AG04449 (cell line): ENCODE results near the gene HAUS7.

Experiments
- CTCF ChIA-PET: fragments of 350-600 bp; formaldehyde crosslinking; extraction: SDS; loops from one replicate; lab custom pipeline; 2021; ENCODE audit warnings: antibody characterized with exemption; lab: Yijun Ruan, JAX
- POLR2A ChIA-PET: fragments of 400-600, 350-600 bp; formaldehyde crosslinking; extraction: SDS; loops from one replicate; lab custom pipeline; 2020; ENCODE audit warnings: antibody characterized with exemption, inconsistent platforms; lab: Yijun Ruan, JAX
- DNase-seq: peaks from one replicate; pipeline ENCODE4 v3.0.0-alpha.2; 2010; ENCODE audit warnings: low read depth, low spot score
- H3K4me3 ChIP-seq: 2 replicates; pipeline ENCODE4 v1.5.1; 2011; ENCODE audit warnings: low read depth, mild to moderate bottlenecking, control low read depth, low read length
- CTCF ChIP-seq: IDR thresholded peaks from one replicate; pipeline ENCODE4 v1.5.1; 2011; ENCODE audit warnings: mild to moderate bottlenecking, moderate library complexity, low read length, control low read depth, inconsistent platforms; ENCODE audit not compliant: insufficient read depth; ENCODE audit errors: missing control alignments

HAUS7 gene

GRCh38 chrX:153509592-153509991 is 39.2 kb upstream of the HAUS7 start:
- TF ChIP-seq CTCF, result no peak
- ChIA-PET POLR2A (interaction anchor here (0.7 to 3.8 kb wide), 2 partner anchors 8 to 39 kb away, joined by 3 to 20 read pairs; partner anchors contain the start of genes ATP2B3 and HAUS7), CTCF (interaction anchor here (1.3 to 7.7 kb wide), 3 partner anchors 13 to 49 kb away, joined by 3 to 166 read pairs (median 71); partner anchors contain the start of gene HAUS7)
- DNase-seq, result no peak
- H3K4me3 ChIP-seq, result no peak overlapping the region

- DNase-seq, result no peak
- CTCF ChIA-PET, result interaction anchor here (0.8 to 7.7 kb wide), 18 partner anchors 9 to 566 kb away, joined by 3 to 166 read pairs (median 4); partner anchors contain the start of genes BGN and HAUS7
These were observed 37.3 kb upstream of the HAUS7 start for GRCh38 chrX:153507484-153508178.

GRCh38 chrX:153505361-153505760 is 35.0 kb upstream of the HAUS7 start:
- no peak for TF ChIP-seq CTCF
- H3K4me3 ChIP-seq, result no peak overlapping the region
- ChIA-PET CTCF (interaction anchor here (0.5 to 7.7 kb wide), 5 partner anchors 9 to 473 kb away, joined by 3 to 166 read pairs (median 53); partner anchors contain the start of genes BGN and HAUS7), POLR2A (interaction anchor here (1.0 kb wide), 1 partner anchor 9 kb away, joined by 4 read pairs; no protein-coding TSS in a partner anchor)
- DNase-seq, result no peak

More at GRCh38 chrX:153507484-153508178, 37.3 kb upstream of the HAUS7 start:
- peak; percentile 81 for TF ChIP-seq CTCF
- POLR2A ChIA-PET, result interaction anchor here (0.5 to 1.5 kb wide), 2 partner anchors 36 to 64 kb away, joined by 3 to 4 read pairs; no protein-coding TSS in a partner anchor
- H3K4me3 ChIP-seq, result no peak overlapping the region

GRCh38 chrX:153504445-153505016 is 34.2 kb upstream of the HAUS7 start:
- DNase-seq, result no peak
- no peak overlapping the region for H3K4me3 ChIP-seq
- CTCF ChIA-PET, result interaction anchor here (2.2 to 7.7 kb wide), 4 partner anchors 8 to 44 kb away, joined by 6 to 166 read pairs (median 62); partner anchors contain the start of genes BGN and HAUS7
- POLR2A ChIA-PET, result no interaction called here
- TF ChIP-seq CTCF, result no peak

- ChIA-PET POLR2A (no interaction called here), CTCF (interaction anchor here (2.2 kb wide), 1 partner anchor 31 kb away, joined by 6 read pairs; no protein-coding TSS in a partner anchor)
- no peak overlapping the region for H3K4me3 ChIP-seq
- no peak for DNase-seq
- TF ChIP-seq CTCF, result no peak
These were observed 32.4 kb upstream of the HAUS7 start for GRCh38 chrX:153502796-153503195.

GRCh38 chrX:153502131-153502530 is 31.8 kb upstream of the HAUS7 start:
- ChIA-PET CTCF (interaction anchor here (1.4 kb wide), 1 partner anchor 469 kb away, joined by 4 read pairs; no protein-coding TSS in a partner anchor), POLR2A (no interaction called here)

More at GRCh38 chrX:153502131-153502530, 31.8 kb upstream of the HAUS7 start:
- no peak overlapping the region for H3K4me3 ChIP-seq
- no peak for TF ChIP-seq CTCF
- DNase-seq, result no peak
